KOPT-K1 (cell line): ENCODE measurements around the gene OR56A5.

Source experiments
- H3K27ac ChIP-seq: fragments of 200-600 bp; sonication (generic); 2 replicates; pipeline ENCODE4 v1.5.1; 2016; ENCODE audit warnings: antibody characterized with exemption, mild to moderate bottlenecking, low read depth, low read length; ENCODE audit not compliant: poor library complexity, severe bottlenecking
- H3K36me3 ChIP-seq: fragments of 200-600 bp; sonication (generic); 2 replicates; pipeline ENCODE4 v1.5.1; 2017; ENCODE audit warnings: antibody characterized with exemption, mild to moderate bottlenecking, low read length, moderate library complexity; ENCODE audit not compliant: insufficient read depth
- H3K9me3 ChIP-seq: fragments of 200-600 bp; sonication (generic); 2 replicates; pipeline ENCODE4 v1.5.1; 2017; ENCODE audit warnings: antibody characterized with exemption, low read length, mild to moderate bottlenecking; ENCODE audit not compliant: insufficient read depth, poor library complexity, severe bottlenecking

OR56A5 gene

DNA sequence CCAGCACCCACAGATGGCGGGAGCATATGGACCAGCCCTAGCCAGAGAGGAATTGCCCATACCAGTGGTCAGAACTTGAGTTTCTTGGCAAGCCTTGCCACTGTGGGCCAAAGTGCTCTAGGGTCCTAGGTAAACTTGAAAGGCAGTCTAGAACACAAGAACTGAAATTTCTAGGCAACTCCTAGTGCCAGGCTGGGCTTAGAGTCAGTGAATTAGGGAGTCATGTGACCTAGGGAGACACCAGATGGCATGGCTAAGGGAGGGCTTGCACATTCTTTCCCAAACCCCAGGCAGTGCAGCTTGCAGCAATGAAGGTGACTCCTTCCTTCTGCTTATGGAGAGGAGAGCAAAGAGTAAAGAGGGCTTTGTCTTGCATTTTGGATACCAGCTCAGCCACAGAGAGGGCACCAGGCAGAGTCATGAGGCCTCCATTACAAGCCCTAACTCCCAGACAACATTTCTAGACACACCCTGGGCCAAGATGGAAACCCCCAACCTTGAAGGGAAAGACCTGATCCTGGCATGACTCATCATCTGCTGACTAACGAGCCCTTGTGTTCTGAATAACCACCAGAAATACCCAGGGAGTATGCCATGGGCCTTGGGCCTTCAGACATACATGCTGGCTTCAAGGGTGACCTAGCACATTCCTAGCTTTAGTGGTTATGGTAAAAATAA is 45.4 kb downstream of the OR56A5 start:
- Histone ChIP-seq H3K36me3 (no peaks in the 10 kb centered on the region), H3K9me3 (no peaks in the 10 kb centered on the region), H3K27ac (no peak overlapping the region)
